ENCODE results near the gene PTPRQ. TPM values are rescaled to one million over a fixed set of nuclear protein-coding genes. Genes with fewer than 3 reads are reported as not detected.
"Not testable (repeated sequence)": the region's sequence is repeated elsewhere in the genome, so short reads cannot be mapped to it uniquely, and the experiment has no call there.

PTPRQ gene
- total RNA-seq, 1 donor from 2014 or later = not detected

GRCh38 chr12:80634903-80635302 lies 190.9 kb downstream of the PTPRQ start:
- DNase-seq (ENCODE audit: low read depth in 2 of 2) = no peak

GRCh38 chr12:80636832-80637231 lies 192.8 kb downstream of the PTPRQ start:
- no peak for DNase-seq (ENCODE audit: low read depth in 2 of 2)

- DNase-seq (ENCODE audit: low read depth in 2 of 2) = no peak
These were observed 197.9 kb downstream of the PTPRQ start for GRCh38 chr12:80641936-80642335.

- DNase-seq (ENCODE audit: low read depth in 2 of 2) = peak in 1 of 2 donors; percentile 27
These were observed 199.9 kb downstream of the PTPRQ start for GRCh38 chr12:80643961-80644360.

- no peak for DNase-seq (ENCODE audit: low read depth in 2 of 2)
These were observed 204.8 kb downstream of the PTPRQ start for GRCh38 chr12:80648881-80649280.

- no peak for DNase-seq (ENCODE audit: low read depth in 2 of 2)
These were observed 211.7 kb downstream of the PTPRQ start for GRCh38 chr12:80655751-80656150.

GRCh38 chr12:80659512-80660063 lies 215.6 kb downstream of the PTPRQ start:
- no peak for DNase-seq (ENCODE audit: low read depth in 2 of 2)

- no peak for DNase-seq (ENCODE audit: low read depth in 2 of 2)
These were observed 218.6 kb downstream of the PTPRQ start for GRCh38 chr12:80662586-80662985.

- DNase-seq (ENCODE audit: low read depth in 2 of 2) = no peak
These were observed 226.2 kb downstream of the PTPRQ start for GRCh38 chr12:80670214-80670613.

- DNase-seq (ENCODE audit: low read depth in 2 of 2) = not testable (repeated sequence)
These were observed 232.1 kb downstream of the PTPRQ start for GRCh38 chr12:80676042-80676636.

- no peak for DNase-seq (ENCODE audit: low read depth in 2 of 2)
These were observed 232.8 kb downstream of the PTPRQ start for GRCh38 chr12:80676856-80677255.

- DNase-seq (ENCODE audit: low read depth in 2 of 2) = no peak
These were observed 234.0 kb downstream of the PTPRQ start for GRCh38 chr12:80677994-80678393.

- peak in 1 of 2 donors; percentile 51 for DNase-seq (ENCODE audit: low read depth in 2 of 2)
These were observed 235.5 kb downstream of the PTPRQ start for GRCh38 chr12:80679346-80680131.

GRCh38 chr12:80681287-80681686 lies 237.3 kb downstream of the PTPRQ start:
- DNase-seq (ENCODE audit: low read depth in 2 of 2) = no peak

GRCh38 chr12:80681786-80682185 lies 237.8 kb downstream of the PTPRQ start:
- DNase-seq (ENCODE audit: low read depth in 2 of 2) = no peak

GRCh38 chr12:80684077-80684495 lies 240.1 kb downstream of the PTPRQ start:
- DNase-seq (ENCODE audit: low read depth in 2 of 2) = no peak

- no peak for DNase-seq (ENCODE audit: low read depth in 2 of 2)
These were observed 246.1 kb downstream of the PTPRQ start for GRCh38 chr12:80690090-80690489.

GRCh38 chr12:80690513-80690912 lies 246.5 kb downstream of the PTPRQ start:
- peak in 1 of 2 donors; percentile 71 for DNase-seq (ENCODE audit: low read depth in 2 of 2)

GRCh38 chr12:80692114-80692513 lies 248.1 kb downstream of the PTPRQ start:
- no peak for DNase-seq (ENCODE audit: low read depth in 2 of 2)

- no peak for DNase-seq (ENCODE audit: low read depth in 2 of 2)
These were observed 253.3 kb downstream of the PTPRQ start for GRCh38 chr12:80697270-80697887.

- DNase-seq (ENCODE audit: low read depth in 2 of 2) = no peak
These were observed 254.2 kb downstream of the PTPRQ start for GRCh38 chr12:80698256-80698655.

GRCh38 chr12:80698847-80699542 lies 255.0 kb downstream of the PTPRQ start:
- DNase-seq (ENCODE audit: low read depth in 2 of 2) = no peak

Data from dermis microvascular lymphatic vessel endothelial cell (primary cell).